Mucosa of stomach (tissue), 1 donor: Measurements from ENCODE around the gene CSK.

ENCODE experiments used
- H3K27me3 ChIP-seq: one replicate; pipeline ENCODE4 v1.7.0; 2013; ENCODE audit warnings: mild to moderate bottlenecking, low read length; ENCODE audit not compliant: control insufficient read depth, insufficient read depth
- H3K36me3 ChIP-seq: one replicate; pipeline ENCODE4 v1.7.0; 2013; ENCODE audit warnings: low read length; ENCODE audit not compliant: control insufficient read depth, insufficient read depth
- H3K4me1 ChIP-seq: one replicate; pipeline ENCODE4 v1.7.0; 2013; ENCODE audit warnings: mild to moderate bottlenecking, low read length; ENCODE audit not compliant: control insufficient read depth, insufficient read depth
- H3K4me3 ChIP-seq: one replicate; pipeline ENCODE4 v1.7.0; 2013; ENCODE audit warnings: low read length
- H3K9ac ChIP-seq: one replicate; pipeline ENCODE4 v1.7.0; 2013; ENCODE audit warnings: mild to moderate bottlenecking, low read length, moderate library complexity
- H3K9me3 ChIP-seq: one replicate; pipeline ENCODE4 v1.7.0; 2013; ENCODE audit warnings: mild to moderate bottlenecking, low read length, moderate library complexity; ENCODE audit not compliant: control insufficient read depth
- donor health status: Pancreatic carcinoma.

The CSK gene

GRCh38 chr15:74826921-74827320 is 45.0 kb downstream of the CSK start:
- no peak overlapping the region for H3K9ac ChIP-seq
- no peak overlapping the region for H3K4me3 ChIP-seq
- H3K27me3 ChIP-seq: peaks cover 32% of the 10 kb centered on the region
- no peaks in the 10 kb centered on the region for H3K9me3 ChIP-seq
- H3K36me3 ChIP-seq: no peaks in the 10 kb centered on the region
- H3K4me1 ChIP-seq: peaks cover 2% of the 10 kb centered on the region

GRCh38 chr15:74827614-74828013 is 45.7 kb downstream of the CSK start:
- Histone ChIP-seq H3K27me3 (peaks cover 32% of the 10 kb centered on the region), H3K4me3 (no peak overlapping the region), H3K36me3 (no peaks in the 10 kb centered on the region), H3K4me1 (peaks cover 9% of the 10 kb centered on the region), H3K9ac (no peak overlapping the region), H3K9me3 (no peaks in the 10 kb centered on the region)

- H3K9ac ChIP-seq: no peak overlapping the region
- no peaks in the 10 kb centered on the region for H3K36me3 ChIP-seq
- H3K4me3 ChIP-seq: no peak overlapping the region
- peaks cover 10% of the 10 kb centered on the region for H3K4me1 ChIP-seq
- H3K27me3 ChIP-seq: peaks cover 32% of the 10 kb centered on the region
- no peaks in the 10 kb centered on the region for H3K9me3 ChIP-seq
Measured at GRCh38 chr15:74828835-74829234, 47.0 kb downstream of the CSK start.

- Histone ChIP-seq H3K36me3 (no peaks in the 10 kb centered on the region), H3K27me3 (peaks cover 32% of the 10 kb centered on the region), H3K4me1 (peaks cover 10% of the 10 kb centered on the region), H3K9ac (no peak overlapping the region), H3K4me3 (no peak overlapping the region), H3K9me3 (no peaks in the 10 kb centered on the region)
Measured at GRCh38 chr15:74829486-74829885, 47.6 kb downstream of the CSK start.

- H3K4me3 ChIP-seq: no peak overlapping the region
- peaks cover 10% of the 10 kb centered on the region for H3K4me1 ChIP-seq
- H3K36me3 ChIP-seq: no peaks in the 10 kb centered on the region
- peaks cover 32% of the 10 kb centered on the region for H3K27me3 ChIP-seq
- H3K9me3 ChIP-seq: no peaks in the 10 kb centered on the region
- H3K9ac ChIP-seq: no peak overlapping the region
Measured at GRCh38 chr15:74829991-74830390, 48.1 kb downstream of the CSK start.

- H3K4me1 ChIP-seq: peaks cover 10% of the 10 kb centered on the region
- no peaks in the 10 kb centered on the region for H3K36me3 ChIP-seq
- H3K4me3 ChIP-seq: no peak overlapping the region
- H3K9ac ChIP-seq: no peak overlapping the region
- peaks cover 27% of the 10 kb centered on the region for H3K27me3 ChIP-seq
- H3K9me3 ChIP-seq: no peaks in the 10 kb centered on the region
Measured at GRCh38 chr15:74830868-74831267, 49.0 kb downstream of the CSK start.

GRCh38 chr15:74831813-74832495 is 50.1 kb downstream of the CSK start:
- Histone ChIP-seq H3K9ac (no peak overlapping the region), H3K9me3 (no peaks in the 10 kb centered on the region), H3K36me3 (no peaks in the 10 kb centered on the region), H3K4me3 (no peak overlapping the region), H3K4me1 (peaks cover 10% of the 10 kb centered on the region), H3K27me3 (peaks cover 22% of the 10 kb centered on the region)

GRCh38 chr15:74832826-74833225 is 50.9 kb downstream of the CSK start:
- Histone ChIP-seq H3K27me3 (peaks cover 13% of the 10 kb centered on the region), H3K4me3 (no peak overlapping the region), H3K9ac (no peak overlapping the region), H3K36me3 (no peaks in the 10 kb centered on the region), H3K9me3 (no peaks in the 10 kb centered on the region), H3K4me1 (peaks cover 10% of the 10 kb centered on the region)

GRCh38 chr15:74833376-74834107 is 51.7 kb downstream of the CSK start:
- H3K9me3 ChIP-seq: no peaks in the 10 kb centered on the region
- H3K36me3 ChIP-seq: no peaks in the 10 kb centered on the region
- H3K4me3 ChIP-seq: no peak overlapping the region
- H3K4me1 ChIP-seq: peaks cover 10% of the 10 kb centered on the region
- H3K9ac ChIP-seq: no peak overlapping the region
- H3K27me3 ChIP-seq: peaks cover 6% of the 10 kb centered on the region

- Histone ChIP-seq H3K27me3 (no peaks in the 10 kb centered on the region), H3K4me3 (no peak overlapping the region), H3K36me3 (no peaks in the 10 kb centered on the region), H3K9me3 (no peaks in the 10 kb centered on the region), H3K9ac (no peak overlapping the region), H3K4me1 (peaks cover 10% of the 10 kb centered on the region)
Measured at GRCh38 chr15:74835312-74835823, 53.5 kb downstream of the CSK start.

- H3K9me3 ChIP-seq: no peaks in the 10 kb centered on the region
- H3K4me1 ChIP-seq: peaks cover 13% of the 10 kb centered on the region
- H3K27me3 ChIP-seq: no peaks in the 10 kb centered on the region
- H3K4me3 ChIP-seq: no peak overlapping the region
- no peak overlapping the region for H3K9ac ChIP-seq
- H3K36me3 ChIP-seq: no peaks in the 10 kb centered on the region
Measured at GRCh38 chr15:74836846-74837245, 55.0 kb downstream of the CSK start.

- H3K36me3 ChIP-seq: no peaks in the 10 kb centered on the region
- no peaks in the 10 kb centered on the region for H3K27me3 ChIP-seq
Measured at GRCh38 chr15:74837482-74838136, 55.7 kb downstream of the CSK start.

More at GRCh38 chr15:74837482-74838136, 55.7 kb downstream of the CSK start:
- Histone ChIP-seq H3K9ac (no peak overlapping the region), H3K4me1 (peaks cover 10% of the 10 kb centered on the region), H3K4me3 (no peak overlapping the region), H3K9me3 (no peaks in the 10 kb centered on the region)
